K562 (cell line): Measurements from ENCODE around the gene TCOF1. TPM values are rescaled to one million over a fixed set of nuclear protein-coding genes. Genes with fewer than 3 reads are reported as not detected.

Experiments used
- ATAC-seq: fragments of 200-7000 bp; cut with Tn5 transposase; 3 replicates; pipeline ENCODE4 v1.9.1; 2020; ENCODE audit warnings: moderate library complexity
- BruUV-seq: library from RNA; stranded (reverse); fragments of 400-500 nt; replicated peaks from 2 replicates; lab custom pipeline; 2021; lab: Mats Ljungman, UMichigan
- CTCF ChIA-PET: fragments of 300-600 bp; formaldehyde crosslinking; extraction: SDS; loops from one replicate; lab custom pipeline; 2021; ENCODE audit warnings: low intra/inter-chr PET ratio; lab: Yijun Ruan, JAX
- POLR2A ChIA-PET: fragments of 300-600, 350-650 bp; sonication (Branson Sonifier 250); formaldehyde crosslinking; extraction: SDS; loops from one replicate; lab custom pipeline; 2021; ENCODE audit warnings: antibody characterized with exemption, inconsistent platforms; lab: Yijun Ruan, JAX
- DNase-seq, 4 experiments: peaks; one replicate each; pipeline versions ENCODE4 v3.0.0 to v3.0.0-alpha.2; 2011 to 2018; ENCODE audit warnings: low spot score in 3 of 4, mixed read lengths in 3 of 4; ENCODE audit errors: extremely low read depth in 1 of 4
- FAIRE-seq: peaks from 2 replicates; lab custom pipeline; 2011; peaks lifted over from hg19 to GRCh38; lab: Jason Lieb, UNC
- H2AFZ ChIP-seq: 2 replicates; pipeline ENCODE4 v1.6.0; 2011; ENCODE audit warnings: low read depth, low read length, control low read depth, inconsistent platforms
- H3K27ac ChIP-seq: fragments of 200-600 bp; 3 replicates; pipeline ENCODE4 v1.8.0; 2011; ENCODE audit warnings: low read depth, mild to moderate bottlenecking, control low read depth, inconsistent platforms, low read length, moderate library complexity, mixed read lengths; ENCODE audit errors: extremely low read depth
- H3K27me3 ChIP-seq, 2 experiments: fragments of 300-600 bp in 1 of 2; 2 replicates in 1 of 2; 3 replicates in 1 of 2; pipeline versions ENCODE4 v1.6.0 to v1.8.0; 2011; ENCODE audit warnings: inconsistent platforms in 2 of 2, low read length in 2 of 2, mild to moderate bottlenecking in 1 of 2, mixed read lengths in 1 of 2, moderate library complexity in 1 of 2; ENCODE audit not compliant: control insufficient read depth in 2 of 2, insufficient read depth in 2 of 2
- H3K36me3 ChIP-seq: fragments of 300-600 bp; 3 replicates; pipeline ENCODE4 v1.8.0; 2011; ENCODE audit warnings: mild to moderate bottlenecking, low read length, inconsistent platforms; ENCODE audit not compliant: control insufficient read depth, insufficient read depth
- H3K4me1 ChIP-seq, 2 experiments: fragments of 200-600 bp in 1 of 2; replicated peaks in 1 of 2; 2 replicates in 1 of 2; 3 replicates in 1 of 2; pipeline versions ENCODE4 v1.5.1 to v1.8.0; 2011; ENCODE audit warnings: inconsistent platforms in 2 of 2, low read length in 2 of 2, mild to moderate bottlenecking in 1 of 2, mixed read lengths in 1 of 2, moderate library complexity in 1 of 2; ENCODE audit not compliant: control insufficient read depth in 2 of 2, insufficient read depth in 2 of 2
- H3K4me2 ChIP-seq: 2 replicates; pipeline ENCODE4 v1.6.1; 2011; ENCODE audit warnings: low read length, control low read depth, inconsistent platforms, mixed read lengths; ENCODE audit not compliant: insufficient read depth
- H3K4me3 ChIP-seq: fragments of 200-600 bp; sonication (generic), shearing (Covaris generic); 2 replicates; pipeline ENCODE4 v1.5.1; 2016; ENCODE audit warnings: control low read depth, inconsistent platforms
- H3K79me2 ChIP-seq: fragments of 200-600 bp; 3 replicates; pipeline ENCODE4 v1.8.0; 2011; ENCODE audit warnings: low read length, inconsistent platforms; ENCODE audit not compliant: control insufficient read depth, insufficient read depth
- H3K9ac ChIP-seq, 2 experiments: 2 replicates each; pipeline versions ENCODE4 v1.6.0 to v1.6.1; 2011; ENCODE audit warnings: low read depth in 2 of 2, low read length in 2 of 2, control low read depth in 1 of 2, inconsistent platforms in 1 of 2, mild to moderate bottlenecking in 1 of 2, mixed read lengths in 1 of 2; ENCODE audit not compliant: insufficient read depth in 1 of 2
- H3K9me1 ChIP-seq: one replicate; pipeline ENCODE4 v1.6.0; 2011; ENCODE audit warnings: inconsistent platforms, mild to moderate bottlenecking, low read length, moderate library complexity; ENCODE audit not compliant: control insufficient read depth, insufficient read depth
- H3K9me3 ChIP-seq: replicated peaks from 2 replicates; pipeline ENCODE4 v1.5.1; 2011; ENCODE audit warnings: low read depth, low read length, inconsistent platforms; ENCODE audit not compliant: control insufficient read depth, insufficient read depth
- H4K20me1 ChIP-seq: replicated peaks from 2 replicates; pipeline ENCODE4 v1.6.1; 2011; ENCODE audit warnings: low read length, inconsistent platforms, mixed read lengths; ENCODE audit not compliant: control insufficient read depth, insufficient read depth
- POLR2G ChIP-seq: fragments of 200-400 bp; formaldehyde crosslinking; IDR thresholded peaks from 2 replicates; pipeline ENCODE4 v1.6.1; 2017; ENCODE audit warnings: low read depth, mild to moderate bottlenecking, antibody characterized with exemption, low read length, moderate library complexity
- RBFOX2 ChIP-seq: fragments of 200-400 bp; formaldehyde crosslinking; IDR thresholded peaks from 2 replicates; pipeline ENCODE4 v1.6.1; 2017; ENCODE audit warnings: low read depth, mild to moderate bottlenecking, low read length, moderate library complexity
- SMARCA5 ChIP-seq: fragments of 450-650 bp; IDR thresholded peaks from 2 replicates; pipeline ENCODE4 v1.6.1; 2016
- WGBS: fragments of 100-300 bp; shearing (Covaris generic); methylation state at CpG from one replicate; pipeline ENCODE4 v1.1.6; 2016; ENCODE audit warnings: low coverage, mixed read lengths; ENCODE audit not compliant: insufficient coverage; ENCODE audit errors: missing lambda C conversion rate; 5-methylcytosine and 5-hydroxymethylcytosine counted together
- in situ Hi-C: fragments of 300-500 bp; cut with MboI; formaldehyde crosslinking; loops from 4 replicates; pipeline ENCODE4 v1.15.0; 2018; ENCODE audit warnings: inconsistent platforms, mixed read lengths
- intact Hi-C: fragments of 100-400 bp; cut with micrococcal nuclease; formaldehyde crosslinking; loops from 2 replicates; pipeline ENCODE4 v1.14.2; 2022
- polyA plus RNA-seq, 8 experiments: library from polyadenylated mRNA; depleted of rRNA in 4 of 8; stranded (reverse) in 5 of 8; unstranded in 3 of 8; fragments of >200 nt; fragmentation: Nextera tagmentation in 2 of 8; fragmentation: Illumina TruSeq in 1 of 8; extraction: Ambion mirVana in 2 of 8; extraction: Trizol in 1 of 8; gene quantifications; 2 replicates each; pipeline versions ENCODE4 v1.2.1 to v1.2.3, GENCODE V29; 2011 to 2014; ENCODE audit warnings: inconsistent platforms in 1 of 8, missing spikeins in 1 of 8
- total RNA-seq, 7 experiments: library from RNA; depleted of rRNA in 6 of 7; stranded (reverse); fragments of >200 nt in 6 of 7; fragmentation: Illumina TruSeq in 2 of 7; extraction: Trizol in 2 of 7; gene quantifications; 2 replicates each; pipeline versions ENCODE4 v1.2.1 to v1.2.3, GENCODE V29; 2011 to 2021; ENCODE audit warnings: low replicate concordance in 1 of 7
- TF ChIP-seq, protein P1 (sequence below): fragments of 250-450 bp; sonication (Bioruptor Pico); IDR thresholded peaks from 2 replicates; pipeline ENCODE4 v1.4.0; 2020; ENCODE audit warnings: mild to moderate bottlenecking

TCOF1 gene
- total and polyA plus RNA-seq, 9 of the 15 experiments (the other 6 are each of a cell fraction or from before 2014, with no cell fraction given) = 9.8 to 134 (median 61.7) TPM

DNA sequence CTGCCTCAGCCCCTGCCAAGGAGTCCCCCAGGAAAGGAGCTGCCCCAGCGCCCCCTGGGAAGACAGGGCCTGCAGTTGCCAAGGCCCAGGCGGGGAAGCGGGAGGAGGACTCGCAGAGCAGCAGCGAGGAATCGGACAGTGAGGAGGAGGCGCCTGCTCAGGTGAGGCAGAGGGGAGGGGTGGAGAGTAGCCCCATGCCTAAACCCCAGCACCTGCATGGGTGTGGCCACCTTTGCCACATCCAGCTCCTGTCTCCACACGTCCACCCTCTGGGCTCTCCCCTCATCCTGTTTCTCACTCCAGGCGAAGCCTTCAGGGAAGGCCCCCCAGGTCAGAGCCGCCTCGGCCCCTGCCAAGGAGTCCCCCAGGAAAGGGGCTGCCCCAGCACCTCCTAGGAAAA, 17.2 kb downstream of the TCOF1 start:
- in situ Hi-C loops = no loop called here

More for the DNA sequence above, 17.2 kb downstream of the TCOF1 start:
- H4K20me1 ChIP-seq = no peaks in the 10 kb centered on the region; the same call in 1 of the 2 replicates
- no peak overlapping the region for H3K9ac ChIP-seq
- peaks cover 2% of the 10 kb centered on the region for H3K9me1 ChIP-seq
- no peak overlapping the region for H2AFZ ChIP-seq
- intact Hi-C loops = no loop called here
- H3K27me3 ChIP-seq = no peaks in the 10 kb centered on the region
- no peak for ATAC-seq
- H3K36me3 ChIP-seq = peaks cover 100% of the 10 kb centered on the region
- POLR2A ChIA-PET = interaction anchor here (1.0 to 1.2 kb wide), 3 partner anchors 8 to 12 kb away, joined by 3 read pairs; no protein-coding TSS in a partner anchor
- no peak for DNase-seq
- H3K27ac ChIP-seq = no peak overlapping the region
- no peak for TF ChIP-seq SMARCA5
- TF ChIP-seq, protein P1, sequence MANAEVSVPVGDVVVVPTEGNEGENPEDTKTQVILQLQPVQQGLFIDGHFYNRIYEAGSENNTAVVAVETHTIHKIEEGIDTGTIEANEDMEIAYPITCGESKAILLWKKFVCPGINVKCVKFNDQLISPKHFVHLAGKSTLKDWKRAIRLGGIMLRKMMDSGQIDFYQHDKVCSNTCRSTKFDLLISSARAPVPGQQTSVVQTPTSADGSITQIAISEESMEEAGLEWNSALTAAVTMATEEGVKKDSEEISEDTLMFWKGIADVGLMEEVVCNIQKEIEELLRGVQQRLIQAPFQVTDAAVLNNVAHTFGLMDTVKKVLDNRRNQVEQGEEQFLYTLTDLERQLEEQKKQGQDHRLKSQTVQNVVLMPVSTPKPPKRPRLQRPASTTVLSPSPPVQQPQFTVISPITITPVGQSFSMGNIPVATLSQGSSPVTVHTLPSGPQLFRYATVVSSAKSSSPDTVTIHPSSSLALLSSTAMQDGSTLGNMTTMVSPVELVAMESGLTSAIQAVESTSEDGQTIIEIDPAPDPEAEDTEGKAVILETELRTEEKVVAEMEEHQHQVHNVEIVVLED (CRISPR knock-in tag) = no peak
- TF ChIP-seq RBFOX2 = peak; percentile 48
- TF ChIP-seq POLR2G = peak; percentile 36
- CTCF ChIA-PET = no interaction called here
- H3K4me2 ChIP-seq = no peak overlapping the region
- BruUV-seq = no TSS peak
- FAIRE-seq = no peak
- H3K4me1 ChIP-seq = no peaks in the 10 kb centered on the region
- H3K4me3 ChIP-seq = no peak overlapping the region
- no peaks in the 10 kb centered on the region for H3K9me3 ChIP-seq
- WGBS = 98% methylated on average over 7 of the region's 11 CpGs
- H3K79me2 ChIP-seq = no peaks in the 10 kb centered on the region
